Smooth muscle cell of bladder (primary cell): ENCODE data around the gene DRG1. TPM values are rescaled to one million over a fixed set of nuclear protein-coding genes. Genes with fewer than 3 reads are reported as not detected.

Experiments used
- total RNA-seq: library from RNA; depleted of rRNA; stranded (reverse); fragments of >200 nt; gene quantifications from 2 replicates; pipeline ENCODE4 v1.2.3, GENCODE V29; 2014

Gene DRG1, protein sequence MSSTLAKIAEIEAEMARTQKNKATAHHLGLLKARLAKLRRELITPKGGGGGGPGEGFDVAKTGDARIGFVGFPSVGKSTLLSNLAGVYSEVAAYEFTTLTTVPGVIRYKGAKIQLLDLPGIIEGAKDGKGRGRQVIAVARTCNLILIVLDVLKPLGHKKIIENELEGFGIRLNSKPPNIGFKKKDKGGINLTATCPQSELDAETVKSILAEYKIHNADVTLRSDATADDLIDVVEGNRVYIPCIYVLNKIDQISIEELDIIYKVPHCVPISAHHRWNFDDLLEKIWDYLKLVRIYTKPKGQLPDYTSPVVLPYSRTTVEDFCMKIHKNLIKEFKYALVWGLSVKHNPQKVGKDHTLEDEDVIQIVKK
- total RNA-seq: 80.4 and 85.8 TPM in 2 replicates

GRCh38 chr22:31399211-31400022 is at the start of gene DRG1:
TSS of gene DRG1 (plus strand) at chr22:31399604. CDS start at chr22:31399684, 80 bp downstream.

Other genes with a start within 250 kb of the DRG1 start
- 26.3 and 31.9 TPM in 2 replicates for gene RNF185, start 239.4 kb upstream of the DRG1 start, total RNA-seq
- 17.2 and 36.0 TPM in 2 replicates for gene LIMK2, start 187.3 kb upstream of the DRG1 start, total RNA-seq
- gene PIK3IP1, start 107.1 kb upstream of the DRG1 start, total RNA-seq: 32.2 and 33.8 TPM in 2 replicates
- gene PATZ1, start 53.3 kb upstream of the DRG1 start, total RNA-seq: 9.2 and 11.0 TPM in 2 replicates
- gene EIF4ENIF1, start 90.2 kb downstream of the DRG1 start, total RNA-seq: 6.1 and 10.8 TPM in 2 replicates
- gene SFI1, start 96.9 kb downstream of the DRG1 start, total RNA-seq: 6.7 and 7.2 TPM in 2 replicates